ENCODE measurements around the gene CENPA. TPM values are rescaled to one million over a fixed set of nuclear protein-coding genes. Genes with fewer than 3 reads are reported as not detected.

The CENPA gene
- total RNA-seq, 1 donor from 2014 or later: 10.2 TPM

Other genes starting within 250 kb of the CENPA start
- not detected for gene CIB4, start 144.7 kb upstream of the CENPA start, total RNA-seq
- 0.44 TPM for gene KCNK3, start 93.3 kb upstream of the CENPA start, total RNA-seq
- 42.7 TPM for gene SLC35F6, start 21.8 kb upstream of the CENPA start, total RNA-seq
- gene DPYSL5, start 62.1 kb downstream of the CENPA start, total RNA-seq: not detected
- 6.9 TPM for gene MAPRE3, start 184.6 kb downstream of the CENPA start, total RNA-seq
- gene TMEM214, start 246.9 kb downstream of the CENPA start, total RNA-seq: 29.7 TPM

Data from esophagus mucosa (tissue), 1 donor.